GM12872 (cell line): Measurements from ENCODE around the gene JCAD.

Experiments
- TF ChIP-seq, protein P1 (sequence below): IDR thresholded peaks from 3 replicates; pipeline ENCODE4 v1.5.1; 2011; ENCODE audit warnings: low read depth, mild to moderate bottlenecking, low read length, moderate library complexity; ENCODE audit not compliant: insufficient read depth

The JCAD gene

GRCh38 chr10:30051220-30051619, 8.2 kb downstream of the JCAD start:
- TF ChIP-seq, protein P1, sequence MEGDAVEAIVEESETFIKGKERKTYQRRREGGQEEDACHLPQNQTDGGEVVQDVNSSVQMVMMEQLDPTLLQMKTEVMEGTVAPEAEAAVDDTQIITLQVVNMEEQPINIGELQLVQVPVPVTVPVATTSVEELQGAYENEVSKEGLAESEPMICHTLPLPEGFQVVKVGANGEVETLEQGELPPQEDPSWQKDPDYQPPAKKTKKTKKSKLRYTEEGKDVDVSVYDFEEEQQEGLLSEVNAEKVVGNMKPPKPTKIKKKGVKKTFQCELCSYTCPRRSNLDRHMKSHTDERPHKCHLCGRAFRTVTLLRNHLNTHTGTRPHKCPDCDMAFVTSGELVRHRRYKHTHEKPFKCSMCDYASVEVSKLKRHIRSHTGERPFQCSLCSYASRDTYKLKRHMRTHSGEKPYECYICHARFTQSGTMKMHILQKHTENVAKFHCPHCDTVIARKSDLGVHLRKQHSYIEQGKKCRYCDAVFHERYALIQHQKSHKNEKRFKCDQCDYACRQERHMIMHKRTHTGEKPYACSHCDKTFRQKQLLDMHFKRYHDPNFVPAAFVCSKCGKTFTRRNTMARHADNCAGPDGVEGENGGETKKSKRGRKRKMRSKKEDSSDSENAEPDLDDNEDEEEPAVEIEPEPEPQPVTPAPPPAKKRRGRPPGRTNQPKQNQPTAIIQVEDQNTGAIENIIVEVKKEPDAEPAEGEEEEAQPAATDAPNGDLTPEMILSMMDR, result no peak

GRCh38 chr10:30050411-30050810, 9.0 kb downstream of the JCAD start:
- TF ChIP-seq, protein P1, result no peak

DNA sequence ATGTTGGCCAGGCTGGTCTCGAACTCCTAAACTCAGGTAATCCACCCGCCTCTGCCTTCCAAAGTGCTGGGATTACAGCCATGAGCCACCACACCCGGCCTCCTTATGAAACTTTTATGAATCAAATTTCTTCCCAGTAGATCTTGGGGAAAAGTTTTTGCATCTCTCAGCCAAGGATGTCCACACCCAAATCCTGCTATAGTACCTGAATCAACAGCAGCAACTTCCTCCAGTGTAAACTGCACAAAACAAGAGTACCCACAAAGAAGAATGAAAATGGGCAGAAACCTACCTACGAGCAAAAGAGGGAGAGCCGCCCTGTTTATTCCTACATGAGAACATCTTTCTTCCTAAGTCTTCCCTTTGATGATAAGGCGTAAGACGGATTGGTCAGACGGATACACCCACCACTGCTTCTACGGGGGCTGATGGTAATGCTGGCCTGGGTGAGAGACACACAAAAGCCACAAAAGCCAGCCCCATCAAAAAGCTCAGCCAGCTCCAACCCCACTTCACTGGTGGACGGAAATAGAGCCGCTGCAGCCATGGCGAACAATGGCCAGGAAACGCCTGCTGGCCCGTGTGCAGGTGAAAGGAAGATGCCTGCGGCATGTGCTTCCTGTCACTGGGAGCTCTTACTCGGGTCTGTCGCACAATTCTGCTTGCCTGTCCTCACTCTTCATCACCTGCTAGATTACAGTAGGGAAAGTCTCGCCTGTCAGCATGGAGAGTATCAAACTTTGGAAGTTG, 10.4 kb downstream of the JCAD start:
- TF ChIP-seq, protein P1, result no peak

GRCh38 chr10:30047924-30048531, 11.4 kb downstream of the JCAD start:
- TF ChIP-seq, protein P1, result no peak

- TF ChIP-seq, protein P1, result no peak
These were observed 12.0 kb downstream of the JCAD start for GRCh38 chr10:30047430-30047829.

- TF ChIP-seq, protein P1, result no peak
These were observed 12.9 kb downstream of the JCAD start for GRCh38 chr10:30046476-30046875.

GRCh38 chr10:30045961-30046360, 13.4 kb downstream of the JCAD start:
- TF ChIP-seq, protein P1, result no peak
